ENCODE data around the gene RELCH. TPM values are rescaled to one million over a fixed set of nuclear protein-coding genes. Genes with fewer than 3 reads are reported as not detected.

Gene RELCH
- total RNA-seq, 1 donor from 2014 or later, result 26.6 TPM

GRCh38 chr18:62262061-62262460, 75.0 kb downstream of the RELCH start:
- peaks cover 2% of the 10 kb centered on the region for H3K4me1 Mint-ChIP-seq (ENCODE audit: low read depth, unreplicated experiment)
- FAIRE-seq (peak; percentile 50), DNase-seq (ENCODE audit: low read depth) (no peak)
- no peaks in the 10 kb centered on the region for H3K79me2 ChIP-seq (ENCODE audit: insufficient read depth, low read length)
- TF ChIP-seq CTCF (IDR thresholded peaks at IDR 0.05; ENCODE audit: insufficient read depth, low read depth, low read length) (no peak), EZH2 (IDR thresholded peaks at IDR 0.05; ENCODE audit: insufficient read depth, low read length) (no peak)
- no peaks in the 10 kb centered on the region for H3K9me3 ChIP-seq (ENCODE audit: insufficient read depth, low read depth, low read length)
- no peaks in the 10 kb centered on the region for H4K20me1 ChIP-seq (ENCODE audit: insufficient read depth, low read length)
- peaks cover 4% of the 10 kb centered on the region for H3K36me3 Mint-ChIP-seq (ENCODE audit: low read depth, unreplicated experiment)
- H3K4me1 ChIP-seq (ENCODE audit: insufficient read depth, low read length), result no peaks in the 10 kb centered on the region
- no peak overlapping the region for H3K27ac ChIP-seq (ENCODE audit: low read depth, low read length)
- H3K4me3 Mint-ChIP-seq (ENCODE audit: unreplicated experiment), result no peak overlapping the region
- H3K9ac ChIP-seq (ENCODE audit: low read length), result no peak overlapping the region
- no peak overlapping the region for H2AFZ ChIP-seq (ENCODE audit: low read depth, low read length)
- no peaks in the 10 kb centered on the region for H3K9me3 Mint-ChIP-seq (ENCODE audit: unreplicated experiment)
- no peak overlapping the region for H3K27ac Mint-ChIP-seq (ENCODE audit: unreplicated experiment)
- no peaks in the 10 kb centered on the region for H3K27me3 ChIP-seq (ENCODE audit: insufficient read depth, low read length)
- no peak overlapping the region for H3K4me2 ChIP-seq (ENCODE audit: low read length)
- H3K27me3 Mint-ChIP-seq (ENCODE audit: low read depth, unreplicated experiment), result no peaks in the 10 kb centered on the region
- H3K4me3 ChIP-seq (ENCODE audit: insufficient read depth, low read depth, low read length), result no peak overlapping the region
- peaks cover 36% of the 10 kb centered on the region for H3K36me3 ChIP-seq (ENCODE audit: insufficient read depth, low read length)

GRCh38 chr18:62264984-62265383, 77.9 kb downstream of the RELCH start:
- H3K4me1 Mint-ChIP-seq (ENCODE audit: low read depth, unreplicated experiment), result peaks cover 2% of the 10 kb centered on the region
- no peak overlapping the region for H3K4me3 Mint-ChIP-seq (ENCODE audit: unreplicated experiment)
- H3K9me3 Mint-ChIP-seq (ENCODE audit: unreplicated experiment), result no peaks in the 10 kb centered on the region
- no peak overlapping the region for H3K27ac Mint-ChIP-seq (ENCODE audit: unreplicated experiment)
- Histone ChIP-seq H4K20me1 (ENCODE audit: insufficient read depth, low read length) (no peaks in the 10 kb centered on the region), H2AFZ (ENCODE audit: low read depth, low read length) (no peak overlapping the region), H3K4me3 (ENCODE audit: insufficient read depth, low read depth, low read length) (no peak overlapping the region), H3K36me3 (ENCODE audit: insufficient read depth, low read length) (peaks cover 25% of the 10 kb centered on the region), H3K27me3 (ENCODE audit: insufficient read depth, low read length) (no peaks in the 10 kb centered on the region), H3K27ac (ENCODE audit: low read depth, low read length) (no peak overlapping the region), H3K4me2 (ENCODE audit: low read length) (no peak overlapping the region), H3K4me1 (ENCODE audit: insufficient read depth, low read length) (no peaks in the 10 kb centered on the region), H3K79me2 (ENCODE audit: insufficient read depth, low read length) (no peaks in the 10 kb centered on the region), H3K9me3 (ENCODE audit: insufficient read depth, low read depth, low read length) (no peaks in the 10 kb centered on the region), H3K9ac (ENCODE audit: low read length) (no peak overlapping the region)
- DNase-seq (ENCODE audit: low read depth) (no peak), FAIRE-seq (no peak)
- no peak for TF ChIP-seq CTCF (IDR thresholded peaks at IDR 0.05; ENCODE audit: insufficient read depth, low read depth, low read length)
- TF ChIP-seq EZH2 (IDR thresholded peaks at IDR 0.05; ENCODE audit: insufficient read depth, low read length), result no peak
- H3K36me3 Mint-ChIP-seq (ENCODE audit: low read depth, unreplicated experiment), result peaks cover 4% of the 10 kb centered on the region
- no peaks in the 10 kb centered on the region for H3K27me3 Mint-ChIP-seq (ENCODE audit: low read depth, unreplicated experiment)

DNA sequence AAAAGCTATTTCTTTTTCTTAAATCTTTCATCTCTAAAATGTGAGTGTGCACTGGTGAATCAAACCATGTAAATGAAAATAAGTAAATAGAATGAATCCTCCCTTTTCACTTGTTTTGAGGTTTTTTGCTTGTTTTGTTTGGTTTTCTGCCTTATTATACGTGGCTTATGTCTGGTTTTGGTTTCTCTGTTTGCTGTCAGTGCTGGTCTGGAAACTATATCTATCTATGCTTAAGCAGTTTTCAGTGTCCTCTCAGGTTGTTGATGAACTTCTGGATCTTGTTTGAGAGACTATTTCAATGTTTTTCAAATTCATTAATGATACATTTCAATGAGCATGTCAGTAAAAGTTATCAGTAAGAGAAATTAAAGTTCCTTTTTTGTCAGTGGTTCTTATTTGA, 90.0 kb downstream of the RELCH start:
- Histone ChIP-seq H3K9me3 (ENCODE audit: insufficient read depth, low read depth, low read length) (no peaks in the 10 kb centered on the region), H3K4me3 (ENCODE audit: insufficient read depth, low read depth, low read length) (no peak overlapping the region), H3K79me2 (ENCODE audit: insufficient read depth, low read length) (no peaks in the 10 kb centered on the region), H3K4me1 (ENCODE audit: insufficient read depth, low read length) (peaks cover 15% of the 10 kb centered on the region), H3K9ac (ENCODE audit: low read length) (no peak overlapping the region), H3K27ac (ENCODE audit: low read depth, low read length) (no peak overlapping the region), H3K36me3 (ENCODE audit: insufficient read depth, low read length) (no peaks in the 10 kb centered on the region), H4K20me1 (ENCODE audit: insufficient read depth, low read length) (no peaks in the 10 kb centered on the region), H2AFZ (ENCODE audit: low read depth, low read length) (no peak overlapping the region), H3K4me2 (ENCODE audit: low read length) (no peak overlapping the region), H3K27me3 (ENCODE audit: insufficient read depth, low read length) (no peaks in the 10 kb centered on the region)
- no peak for TF ChIP-seq EZH2 (IDR thresholded peaks at IDR 0.05; ENCODE audit: insufficient read depth, low read length)
- TF ChIP-seq CTCF (IDR thresholded peaks at IDR 0.05; ENCODE audit: insufficient read depth, low read depth, low read length), result no peak
- no peak overlapping the region for H3K4me3 Mint-ChIP-seq (ENCODE audit: unreplicated experiment)
- H3K36me3 Mint-ChIP-seq (ENCODE audit: low read depth, unreplicated experiment), result peaks cover 3% of the 10 kb centered on the region
- H3K4me1 Mint-ChIP-seq (ENCODE audit: low read depth, unreplicated experiment), result peaks cover 16% of the 10 kb centered on the region
- no peaks in the 10 kb centered on the region for H3K9me3 Mint-ChIP-seq (ENCODE audit: unreplicated experiment)
- no peak for DNase-seq (ENCODE audit: low read depth)
- no peaks in the 10 kb centered on the region for H3K27me3 Mint-ChIP-seq (ENCODE audit: low read depth, unreplicated experiment)
- H3K27ac Mint-ChIP-seq (ENCODE audit: unreplicated experiment), result no peak overlapping the region
- FAIRE-seq, result no peak

Measured in astrocyte (in vitro differentiated cells and primary cell).